Spleen (tissue), 11 donors: Measurements from ENCODE around the gene PARN. TPM values are rescaled to one million over a fixed set of nuclear protein-coding genes. Genes with fewer than 3 reads are reported as not detected.

Experiments
- DNase-seq: peaks from one replicate; pipeline ENCODE4 v3.0.0-alpha.2; 2020
- H3K27ac ChIP-seq, 8 donors: fragments of 200-600 bp; sonication (generic) in 7 of 8; 1 replicate in 4 of 8; 2 replicates in 4 of 8; pipeline versions ENCODE4 v1.5.0 to v1.8.0; 2016 to 2021; ENCODE audit warnings: inconsistent platforms in 4 of 8, mild to moderate bottlenecking in 4 of 8, moderate library complexity in 1 of 8
- H3K27me3 ChIP-seq, 7 donors: fragments of 200-600 bp; sonication (generic) in 6 of 7; replicated peaks in 1 of 7; 1 replicate in 4 of 7; 2 replicates in 3 of 7; pipeline versions ENCODE4 v1.5.0 to v1.8.0; 2016 to 2021; ENCODE audit warnings: inconsistent platforms in 3 of 7, mild to moderate bottlenecking in 1 of 7
- H3K36me3 ChIP-seq, 6 donors: fragments of 200-600 bp; sonication (generic) in 5 of 6; 1 replicate in 4 of 6; 2 replicates in 2 of 6; pipeline versions ENCODE4 v1.5.0 to v1.8.0; 2016 to 2021; ENCODE audit warnings: inconsistent platforms in 2 of 6
- H3K4me1 ChIP-seq, 6 donors: fragments of 200-600 bp; sonication (generic) in 5 of 6; 1 replicate in 3 of 6; 2 replicates in 3 of 6; pipeline versions ENCODE4 v1.5.0 to v1.8.0; 2016 to 2021; ENCODE audit warnings: inconsistent platforms in 3 of 6
- H3K4me3 ChIP-seq, 8 donors: fragments of 200-600 bp; sonication (generic) in 7 of 8; 1 replicate in 4 of 8; 2 replicates in 4 of 8; pipeline versions ENCODE4 v1.5.0 to v1.8.0; 2016 to 2021; ENCODE audit warnings: inconsistent platforms in 4 of 8, mild to moderate bottlenecking in 4 of 8, moderate library complexity in 2 of 8
- H3K9me3 ChIP-seq, 8 donors: fragments of 200-600 bp; sonication (generic) in 7 of 8; 1 replicate in 4 of 8; 2 replicates in 4 of 8; pipeline versions ENCODE4 v1.5.0 to v1.8.0; 2016 to 2021; ENCODE audit warnings: inconsistent platforms in 4 of 8
- POLR2A ChIP-seq, 3 donors: fragments of 450-650 bp; IDR thresholded peaks; one replicate each; pipeline ENCODE4 v1.5.1; 2017; ENCODE audit warnings: antibody characterized with exemption in 3 of 3, mild to moderate bottlenecking in 1 of 3
- POLR2AphosphoS5 ChIP-seq, 3 donors: sonication (generic); formaldehyde crosslinking; IDR thresholded peaks; one replicate each; pipeline ENCODE4 v1.5.1; 2017; ENCODE audit warnings: antibody characterized with exemption in 3 of 3
- WGBS, 5 donors: extraction: QIAGEN DNeasy Blood & Tissue Kit in 3 of 5; methylation state at CpG; one replicate each; pipeline versions ENCODE4 v1.1.5 to v1.1.7; 2013 to 2018; 5-methylcytosine and 5-hydroxymethylcytosine counted together
- intact Hi-C: fragments of 100-400 bp; cut with DNase I; formaldehyde crosslinking; loops from one replicate; pipeline ENCODE4 v1.15.0; 2023; ENCODE audit warnings: low total_unique reads
- polyA plus RNA-seq, 3 donors: library from polyadenylated mRNA; stranded (reverse); fragments of 200-250 nt; gene quantifications; one replicate each; pipeline ENCODE4 v1.2.1, GENCODE V29; 2013
- total RNA-seq, 7 donors: library from RNA; depleted of rRNA in 3 of 7; stranded (reverse); fragments of >200 nt in 3 of 7; fragmentation: NEBNext Ultra II Directional in 4 of 7; extraction: Animal tissue kit (Norgen Biotek cat#: 25700) in 4 of 7; gene quantifications; one replicate each; pipeline versions ENCODE4 v1.1.0 to v1.2.1, GENCODE V29; 2016 to 2021
- TF ChIP-seq, protein P1 (sequence below), 11 experiments: fragments of 200-600 bp in 7 of 11; fragments of 450-650 bp in 4 of 11; sonication (generic) in 4 of 11; IDR thresholded peaks in 8 of 11; conservative IDR thresholded peaks in 3 of 11; 1 replicate in 7 of 11; 2 replicates in 4 of 11; pipeline versions ENCODE4 v1.4.0 to v1.8.0; 2016 to 2021; ENCODE audit warnings: antibody characterized with exemption in 11 of 11, inconsistent platforms in 4 of 11, mild to moderate bottlenecking in 1 of 11
- donor health status: healthy with polysubstance abuse.
- donor health status: DM: no; HTN: no; CAD: no; lungs with moderate emphysema.
- donor health status: DM: no; HTN: no; CAD: no.
- donor health status: Bipolar disorder and iron deficiency.
- donor health status: healthy.
- donor health status: DM: no; HTN: no; CAD: no.
- donor health status: DM: yes; HTN: yes; CAD: no.

Gene PARN
- total and polyA plus RNA-seq, 10 donors, result 10.3 to 49.0 (median 35.6) TPM

- WGBS, 5 donors, result 95 to 98% (median 96%) methylated on average over 2 of the region's 2 CpGs
- no peak overlapping the region for H3K4me3 ChIP-seq
- intact Hi-C loops, result no loop called here
- no peaks in the 10 kb centered on the region for H3K4me1 ChIP-seq
- no peaks in the 10 kb centered on the region for H3K27me3 ChIP-seq
- H3K9me3 ChIP-seq, result no peaks in the 10 kb centered on the region
- TF ChIP-seq, protein P1, sequence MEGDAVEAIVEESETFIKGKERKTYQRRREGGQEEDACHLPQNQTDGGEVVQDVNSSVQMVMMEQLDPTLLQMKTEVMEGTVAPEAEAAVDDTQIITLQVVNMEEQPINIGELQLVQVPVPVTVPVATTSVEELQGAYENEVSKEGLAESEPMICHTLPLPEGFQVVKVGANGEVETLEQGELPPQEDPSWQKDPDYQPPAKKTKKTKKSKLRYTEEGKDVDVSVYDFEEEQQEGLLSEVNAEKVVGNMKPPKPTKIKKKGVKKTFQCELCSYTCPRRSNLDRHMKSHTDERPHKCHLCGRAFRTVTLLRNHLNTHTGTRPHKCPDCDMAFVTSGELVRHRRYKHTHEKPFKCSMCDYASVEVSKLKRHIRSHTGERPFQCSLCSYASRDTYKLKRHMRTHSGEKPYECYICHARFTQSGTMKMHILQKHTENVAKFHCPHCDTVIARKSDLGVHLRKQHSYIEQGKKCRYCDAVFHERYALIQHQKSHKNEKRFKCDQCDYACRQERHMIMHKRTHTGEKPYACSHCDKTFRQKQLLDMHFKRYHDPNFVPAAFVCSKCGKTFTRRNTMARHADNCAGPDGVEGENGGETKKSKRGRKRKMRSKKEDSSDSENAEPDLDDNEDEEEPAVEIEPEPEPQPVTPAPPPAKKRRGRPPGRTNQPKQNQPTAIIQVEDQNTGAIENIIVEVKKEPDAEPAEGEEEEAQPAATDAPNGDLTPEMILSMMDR (IDR thresholded peaks at IDR 0.05 in 8 of 11, conservative IDR thresholded peaks at IDR 0.05 in 3 of 11), result no peak
- TF ChIP-seq POLR2AphosphoS5 (IDR thresholded peaks at IDR 0.05), result no peak
- TF ChIP-seq POLR2A (IDR thresholded peaks at IDR 0.05), result no peak
- H3K36me3 ChIP-seq, result peaks cover 0 to 12% (median 0%) of the 10 kb centered on the region in 6 donors
- no peak overlapping the region for H3K27ac ChIP-seq
- no peak for DNase-seq
These were observed 175.7 kb downstream of the PARN start for GRCh38 chr16:14454391-14454790.

DNA sequence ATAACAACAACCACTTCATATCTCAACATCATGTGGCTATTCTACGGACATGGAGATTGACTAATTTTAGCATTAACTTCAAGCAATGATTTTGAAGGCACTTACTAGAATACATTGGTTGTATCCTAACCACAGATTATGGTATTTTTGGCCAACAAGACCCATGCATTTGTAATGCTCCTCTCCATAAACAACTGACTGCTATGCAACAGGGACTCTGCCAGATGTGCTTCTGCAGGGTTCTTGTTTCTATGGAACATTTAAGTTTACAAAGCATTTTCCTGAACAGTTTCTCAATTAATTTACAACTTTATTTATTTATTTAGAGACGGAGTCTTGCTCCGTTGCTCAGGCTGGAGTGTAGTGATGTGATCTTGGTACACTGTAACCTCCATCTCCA, 178.0 kb downstream of the PARN start:
- peaks cover 0 to 10% (median 0%) of the 10 kb centered on the region in 6 donors for H3K36me3 ChIP-seq
- no peak overlapping the region for H3K4me3 ChIP-seq
- no peak for TF ChIP-seq POLR2AphosphoS5 (IDR thresholded peaks at IDR 0.05)
- TF ChIP-seq, protein P1 (IDR thresholded peaks at IDR 0.05 in 8 of 11, conservative IDR thresholded peaks at IDR 0.05 in 3 of 11), result no peak
- no peak for TF ChIP-seq POLR2A (IDR thresholded peaks at IDR 0.05)
- no peaks in the 10 kb centered on the region for H3K9me3 ChIP-seq
- intact Hi-C loops, result no loop called here
- DNase-seq, result no peak
- H3K27ac ChIP-seq, result no peak overlapping the region
- H3K27me3 ChIP-seq, result no peaks in the 10 kb centered on the region
- H3K4me1 ChIP-seq, result no peaks in the 10 kb centered on the region
- WGBS, 5 donors, result 96 to 100% (median 99%) methylated on average over 3 of the region's 3 CpGs

DNA sequence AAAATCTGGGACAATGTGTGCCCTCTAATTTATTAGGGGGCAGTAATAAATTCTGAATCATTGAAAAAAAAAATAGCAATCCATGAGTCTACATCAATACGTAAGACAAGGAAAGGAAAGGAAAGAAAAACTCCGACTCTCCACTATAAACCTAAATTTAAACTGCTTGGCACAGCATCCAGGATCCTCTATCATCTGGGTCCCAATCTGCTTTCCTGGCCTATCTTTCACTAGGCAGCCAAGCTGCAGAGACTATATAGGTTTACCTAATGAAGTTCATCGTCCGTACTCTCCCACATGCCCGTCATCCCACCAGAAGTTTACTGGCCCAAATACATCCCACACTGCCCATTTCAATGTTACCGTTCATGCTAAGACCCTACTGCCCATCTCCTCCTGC, 179.2 kb downstream of the PARN start:
- WGBS, 5 donors, result 95 to 98% (median 97%) methylated on average over 6 of the region's 6 CpGs
- Histone ChIP-seq H3K4me1 (no peaks in the 10 kb centered on the region), H3K4me3 (no peak overlapping the region), H3K36me3 (peaks cover 0 to 16% (median 11%) of the 10 kb centered on the region in 6 donors), H3K9me3 (no peaks in the 10 kb centered on the region), H3K27me3 (no peaks in the 10 kb centered on the region), H3K27ac (no peak overlapping the region)
- no peak for DNase-seq
- TF ChIP-seq POLR2A (IDR thresholded peaks at IDR 0.05), result no peak
- TF ChIP-seq, protein P1 (IDR thresholded peaks at IDR 0.05 in 8 of 11, conservative IDR thresholded peaks at IDR 0.05 in 3 of 11), result no peak
- no peak for TF ChIP-seq POLR2AphosphoS5 (IDR thresholded peaks at IDR 0.05)
- intact Hi-C loops, result no loop called here

DNA sequence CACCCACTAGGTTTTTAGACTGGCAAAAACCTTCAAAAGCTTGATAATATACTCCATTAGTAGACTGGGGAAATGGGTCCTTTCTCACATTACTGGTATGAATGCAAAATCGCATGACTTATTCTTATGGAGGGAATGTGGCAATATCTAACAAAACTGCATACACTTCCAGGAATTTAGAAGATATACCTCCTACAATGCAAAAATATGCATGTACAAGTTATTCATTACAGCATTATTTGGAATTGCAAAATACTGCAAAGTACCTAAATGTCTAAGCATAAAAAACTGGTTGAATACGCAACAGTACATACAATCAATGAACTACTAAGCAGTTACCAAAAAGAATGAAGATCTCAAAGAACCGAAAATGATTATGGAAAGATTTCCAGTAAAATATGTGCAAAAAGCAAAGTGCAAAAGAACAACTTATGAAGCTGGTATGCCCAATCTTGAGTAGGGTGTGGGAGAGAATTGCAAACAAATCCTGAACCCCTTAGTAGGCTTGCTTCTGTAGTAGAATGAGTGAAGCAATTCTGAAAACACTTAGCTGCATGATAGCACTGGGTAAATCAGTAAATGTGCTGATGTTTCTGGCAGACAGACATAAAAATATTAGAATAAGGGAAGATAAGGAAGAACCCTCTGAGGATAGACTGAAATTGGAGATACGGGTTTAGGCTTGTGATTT, 180.1 kb downstream of the PARN start:
- H3K4me1 ChIP-seq, result no peaks in the 10 kb centered on the region
- WGBS, 5 donors, result 94 to 97% (median 95%) methylated on average over 4 of the region's 4 CpGs
- no peak for TF ChIP-seq POLR2AphosphoS5 (IDR thresholded peaks at IDR 0.05)
- TF ChIP-seq POLR2A (IDR thresholded peaks at IDR 0.05), result no peak
- TF ChIP-seq, protein P1 (IDR thresholded peaks at IDR 0.05 in 8 of 11, conservative IDR thresholded peaks at IDR 0.05 in 3 of 11), result no peak
- no peak for DNase-seq
- H3K9me3 ChIP-seq, result no peaks in the 10 kb centered on the region
- H3K4me3 ChIP-seq, result no peak overlapping the region
- H3K27me3 ChIP-seq, result no peaks in the 10 kb centered on the region
- no peak overlapping the region for H3K27ac ChIP-seq
- intact Hi-C loops, result no loop called here
- H3K36me3 ChIP-seq, result peaks cover 0 to 25% (median 17%) of the 10 kb centered on the region in 6 donors
